Caco-2 (cell line): ENCODE measurements around the gene XRCC4. TPM values are rescaled to one million over a fixed set of nuclear protein-coding genes. Genes with fewer than 3 reads are reported as not detected.

Experiments used
- BruUV-seq: library from RNA; stranded (reverse); fragments of 400-500 nt; replicated peaks from 2 replicates; lab custom pipeline; 2021; lab: Mats Ljungman, UMichigan
- CTCF ChIA-PET: fragments of 300-600 bp; sonication (Branson Sonifier 250); formaldehyde crosslinking; loops from one replicate; lab custom pipeline; 2022; ENCODE audit warnings: antibody characterized with exemption; lab: Charles Lee
- POLR2A ChIA-PET: fragments of 300-600 bp; sonication (Branson Sonifier 250); formaldehyde crosslinking; loops from one replicate; lab custom pipeline; 2022; ENCODE audit warnings: antibody characterized with exemption; lab: Charles Lee
- DNase-seq, 2 experiments: peaks; one replicate each; pipeline versions ENCODE4 v3.0.0 to v3.0.0-alpha.2; 2020 to 2022
- H3K27me3 ChIP-seq: replicated peaks from 2 replicates; pipeline ENCODE4 v1.6.0; 2011; ENCODE audit warnings: low read length; ENCODE audit not compliant: control insufficient read depth, insufficient read depth
- H3K36me3 ChIP-seq: 2 replicates; pipeline ENCODE4 v1.5.1; 2011; ENCODE audit warnings: low read length; ENCODE audit not compliant: control insufficient read depth, insufficient read depth
- H3K4me1 ChIP-seq: fragments of 250-450 bp; sonication (Bioruptor Pico); 2 replicates; pipeline ENCODE4 v1.5.1; 2020; ENCODE audit warnings: mild to moderate bottlenecking
- H3K4me3 ChIP-seq: 2 replicates; pipeline ENCODE4 v1.5.1; 2011; ENCODE audit warnings: low read depth, mild to moderate bottlenecking, control low read depth, low read length
- H3K9me3 ChIP-seq: fragments of 250-450 bp; sonication (Bioruptor Pico); 2 replicates; pipeline ENCODE4 v1.5.1; 2020; ENCODE audit warnings: mild to moderate bottlenecking, moderate library complexity
- H3K27ac Mint-ChIP-seq: one replicate; pipeline ENCODE4 v1.8.0; 2022; ENCODE audit warnings: mixed read lengths; ENCODE audit not compliant: unreplicated experiment
- H3K27me3 Mint-ChIP-seq: one replicate; pipeline ENCODE4 v1.8.0; 2022; ENCODE audit warnings: mixed read lengths; ENCODE audit not compliant: insufficient read depth, unreplicated experiment
- H3K36me3 Mint-ChIP-seq: one replicate; pipeline ENCODE4 v1.8.0; 2022; ENCODE audit warnings: mild to moderate bottlenecking, mixed read lengths; ENCODE audit not compliant: insufficient read depth, unreplicated experiment
- H3K4me1 Mint-ChIP-seq: one replicate; pipeline ENCODE4 v1.8.0; 2022; ENCODE audit warnings: low read depth, mixed read lengths; ENCODE audit not compliant: unreplicated experiment
- H3K4me3 Mint-ChIP-seq: one replicate; pipeline ENCODE4 v1.8.0; 2022; ENCODE audit warnings: mild to moderate bottlenecking, moderate library complexity, mixed read lengths; ENCODE audit not compliant: unreplicated experiment
- H3K9me3 Mint-ChIP-seq: one replicate; pipeline ENCODE4 v1.8.0; 2022; ENCODE audit warnings: mixed read lengths; ENCODE audit not compliant: unreplicated experiment
- CTCF ChIP-seq, 2 experiments: fragments of 200-600 bp in 1 of 2; IDR thresholded peaks; 1 replicate in 1 of 2; 2 replicates in 1 of 2; pipeline versions ENCODE4 v1.5.1 to v1.8.0; 2011 to 2022; ENCODE audit warnings: antibody characterized with exemption in 1 of 2, control low read depth in 1 of 2, inconsistent platforms in 1 of 2, low read depth in 1 of 2, low read length in 1 of 2, mild to moderate bottlenecking in 1 of 2, moderate library complexity in 1 of 2; ENCODE audit not compliant: insufficient read depth in 1 of 2, severe bottlenecking in 1 of 2, unreplicated experiment in 1 of 2
- intact Hi-C: fragments of 100-400 bp; cut with micrococcal nuclease; formaldehyde crosslinking; loops from one replicate; pipeline ENCODE4 v1.10.0; 2022; ENCODE audit not compliant: unreplicated experiment
- total RNA-seq: library from RNA; stranded (reverse); gene quantifications from 2 replicates; pipeline ENCODE4 v1.2.3, GENCODE V29; 2022

XRCC4 gene
- total RNA-seq, 1 experiment from 2014 or later: 13.0 TPM

- intact Hi-C loops: no loop called here
- Histone ChIP-seq H3K27me3 (no peaks in the 10 kb centered on the region), H3K9me3 (no peaks in the 10 kb centered on the region), H3K4me3 (no peak overlapping the region), H3K4me1 (no peaks in the 10 kb centered on the region), H3K36me3 (no peaks in the 10 kb centered on the region)
- no peak overlapping the region for H3K4me3 Mint-ChIP-seq
- TF ChIP-seq CTCF (IDR thresholded peaks at IDR 0.05; ENCODE audit: insufficient read depth in 1 of 2, low read depth in 1 of 2, low read length in 1 of 2, severe bottlenecking in 1 of 2, unreplicated experiment in 1 of 2): no peak
- no TSS peak for BruUV-seq
- H3K27ac Mint-ChIP-seq: no peak overlapping the region
- DNase-seq: no peak
- H3K9me3 Mint-ChIP-seq: no peaks in the 10 kb centered on the region
- CTCF ChIA-PET: no interaction called here
- H3K27me3 Mint-ChIP-seq: no peaks in the 10 kb centered on the region
- no peaks in the 10 kb centered on the region for H3K4me1 Mint-ChIP-seq
- POLR2A ChIA-PET: no interaction called here
- no peaks in the 10 kb centered on the region for H3K36me3 Mint-ChIP-seq
These were observed 68.6 kb downstream of the XRCC4 start for GRCh38 chr5:83145882-83146331.

- H3K36me3 Mint-ChIP-seq: no peaks in the 10 kb centered on the region
- no peaks in the 10 kb centered on the region for H3K4me1 ChIP-seq
- no TSS peak for BruUV-seq
- H3K36me3 ChIP-seq: no peaks in the 10 kb centered on the region
- no peaks in the 10 kb centered on the region for H3K9me3 ChIP-seq
- no peak overlapping the region for H3K4me3 Mint-ChIP-seq
- no peaks in the 10 kb centered on the region for H3K4me1 Mint-ChIP-seq
- H3K4me3 ChIP-seq: no peak overlapping the region
- no peak for DNase-seq
- POLR2A ChIA-PET: no interaction called here
- TF ChIP-seq CTCF (IDR thresholded peaks at IDR 0.05; ENCODE audit: insufficient read depth in 1 of 2, low read depth in 1 of 2, low read length in 1 of 2, severe bottlenecking in 1 of 2, unreplicated experiment in 1 of 2): no peak
- CTCF ChIA-PET: no interaction called here
- no peaks in the 10 kb centered on the region for H3K27me3 ChIP-seq
- H3K27me3 Mint-ChIP-seq: no peaks in the 10 kb centered on the region
- H3K9me3 Mint-ChIP-seq: no peaks in the 10 kb centered on the region
- intact Hi-C loops: no loop called here
- H3K27ac Mint-ChIP-seq: no peak overlapping the region
These were observed 69.1 kb downstream of the XRCC4 start for GRCh38 chr5:83146441-83146840.

- Mint-ChIP-seq H3K4me3 (no peak overlapping the region), H3K36me3 (no peaks in the 10 kb centered on the region), H3K4me1 (no peaks in the 10 kb centered on the region), H3K27ac (no peak overlapping the region), H3K27me3 (no peaks in the 10 kb centered on the region), H3K9me3 (no peaks in the 10 kb centered on the region)
- TF ChIP-seq CTCF (IDR thresholded peaks at IDR 0.05; ENCODE audit: insufficient read depth in 1 of 2, low read depth in 1 of 2, low read length in 1 of 2, severe bottlenecking in 1 of 2, unreplicated experiment in 1 of 2): no peak
- intact Hi-C loops: no loop called here
- H3K9me3 ChIP-seq: no peaks in the 10 kb centered on the region
- no peak overlapping the region for H3K4me3 ChIP-seq
- BruUV-seq: no TSS peak
- POLR2A ChIA-PET: no interaction called here
- CTCF ChIA-PET: no interaction called here
- no peaks in the 10 kb centered on the region for H3K27me3 ChIP-seq
- no peak for DNase-seq
- no peaks in the 10 kb centered on the region for H3K4me1 ChIP-seq
- H3K36me3 ChIP-seq: no peaks in the 10 kb centered on the region
These were observed 70.2 kb downstream of the XRCC4 start for GRCh38 chr5:83147593-83147992.
